ENCODE results near the gene LRRC27.
"Not testable (repeated sequence)": the region's sequence is repeated elsewhere in the genome, so short reads cannot be mapped to it uniquely, and the experiment has no call there.

GRCh38 chr10:132380986-132381385 is 49.0 kb downstream of the LRRC27 start:
- TF ChIP-seq CTCF (conservative IDR thresholded peaks at IDR 0.05; ENCODE audit: low read depth, low read length); POLR2A (IDR thresholded peaks at IDR 0.05; ENCODE audit: low read depth, low read length); USF2 (IDR thresholded peaks at IDR 0.05; ENCODE audit: low read depth, low read length); CEBPB (IDR thresholded peaks at IDR 0.05; ENCODE audit: low read depth, low read length); MAZ (IDR thresholded peaks at IDR 0.05; ENCODE audit: borderline replicate concordance, low read depth, low read length); RAD21 (IDR thresholded peaks at IDR 0.05; ENCODE audit: low read length): not testable (repeated sequence)
